HepG2 (cell line): Measurements from ENCODE around the gene VAPA. TPM values are rescaled to one million over a fixed set of nuclear protein-coding genes. Genes with fewer than 3 reads are reported as not detected.
A peak's percentile ranks its signal among the peaks of the same experiment; 100 is the strongest.

Source experiments
- ATF7-NPFF ChIP-seq: sonication (generic); formaldehyde crosslinking; IDR thresholded peaks from 2 replicates; pipeline ENCODE4 v1.8.1; 2023; ENCODE audit warnings: mild to moderate bottlenecking, low read depth, missing genetic modification reagents, moderate library complexity
- BCL6 ChIP-seq: IDR thresholded peaks from 2 replicates; pipeline ENCODE4 v1.6.1; 2016; ENCODE audit warnings: missing genetic modification reagents, missing compliant biosample characterization
- CC2D1A ChIP-seq: sonication (generic); formaldehyde crosslinking; IDR thresholded peaks from 2 replicates; pipeline ENCODE4 v1.8.1; 2023; ENCODE audit warnings: mild to moderate bottlenecking, missing genetic modification reagents
- FLYWCH1 ChIP-seq: sonication (generic); formaldehyde crosslinking; IDR thresholded peaks from 2 replicates; pipeline ENCODE4 v1.8.1; 2023; ENCODE audit warnings: mild to moderate bottlenecking, missing genetic modification reagents
- GMEB2 ChIP-seq: IDR thresholded peaks from 2 replicates; pipeline ENCODE4 v1.6.1; 2016; ENCODE audit warnings: missing biosample characterization, missing genetic modification reagents, low read depth
- HOMEZ ChIP-seq: IDR thresholded peaks from 2 replicates; pipeline ENCODE4 v1.6.1; 2016; ENCODE audit warnings: low read depth
- HOXA9 ChIP-seq: sonication (generic); formaldehyde crosslinking; IDR thresholded peaks from 2 replicates; pipeline ENCODE4 v1.8.1; 2022; ENCODE audit warnings: missing genetic modification reagents, mild to moderate bottlenecking, moderate library complexity, borderline replicate concordance
- MYNN ChIP-seq: sonication (generic); formaldehyde crosslinking; IDR thresholded peaks from 2 replicates; pipeline ENCODE4 v1.4.0; 2020; ENCODE audit warnings: mild to moderate bottlenecking, low read depth, missing genetic modification reagents
- NR3C1 ChIP-seq: sonication (generic); formaldehyde crosslinking; IDR thresholded peaks from 2 replicates; pipeline ENCODE4 v1.4.0; 2020; ENCODE audit warnings: missing genetic modification reagents
- RBM22 ChIP-seq: fragments of 200-400 bp; formaldehyde crosslinking; optimal IDR thresholded peaks from 2 replicates; pipeline ENCODE3; 2017; ENCODE audit warnings: mild to moderate bottlenecking, low read length, moderate library complexity
- RBM39 ChIP-seq: fragments of 200-400 bp; formaldehyde crosslinking; IDR thresholded peaks from one replicate; pipeline ENCODE4 v1.6.1; 2018; ENCODE audit warnings: antibody characterized with exemption, mild to moderate bottlenecking, low read depth, low read length; ENCODE audit not compliant: poor library complexity, severe bottlenecking
- SAP130 ChIP-seq: IDR thresholded peaks from 2 replicates; pipeline ENCODE4 v1.6.1; 2016; ENCODE audit warnings: low read depth
- SOX13 ChIP-seq, 3 experiments: fragments of 450-650 bp in 1 of 3; sonication (generic) in 1 of 3; formaldehyde crosslinking in 1 of 3; IDR thresholded peaks in 2 of 3; conservative IDR thresholded peaks in 1 of 3; 2 replicates each; pipeline versions ENCODE4 v1.5.0 to v1.6.1; 2016 to 2020; ENCODE audit warnings: antibody characterized with exemption in 1 of 3, mild to moderate bottlenecking in 1 of 3, missing compliant biosample characterization in 1 of 3, missing genetic modification reagents in 1 of 3, moderate library complexity in 1 of 3
- ZC3H4 ChIP-seq: sonication (generic); formaldehyde crosslinking; IDR thresholded peaks from 2 replicates; pipeline ENCODE4 v1.4.0; 2020; ENCODE audit warnings: missing genetic modification reagents, borderline replicate concordance
- ZGPAT ChIP-seq: IDR thresholded peaks from 2 replicates; pipeline ENCODE4 v1.6.1; 2016; ENCODE audit warnings: mild to moderate bottlenecking
- ZMYM4 ChIP-seq: sonication (generic); formaldehyde crosslinking; IDR thresholded peaks from 2 replicates; pipeline ENCODE4 v1.8.1; 2023; ENCODE audit warnings: mild to moderate bottlenecking, missing genetic modification reagents
- ZNF552 ChIP-seq: sonication (generic); formaldehyde crosslinking; IDR thresholded peaks from 2 replicates; pipeline ENCODE4 v1.9.0; 2022; ENCODE audit warnings: missing genetic modification reagents, mild to moderate bottlenecking, borderline replicate concordance
- ZNF557 ChIP-seq: sonication (generic); formaldehyde crosslinking; IDR thresholded peaks from 2 replicates; pipeline ENCODE4 v1.4.0; 2020; ENCODE audit warnings: missing genetic modification reagents
- ZSCAN22 ChIP-seq: sonication (generic); formaldehyde crosslinking; IDR thresholded peaks from 2 replicates; pipeline ENCODE4 v1.4.0; 2020; ENCODE audit warnings: mild to moderate bottlenecking, missing genetic modification reagents
- polyA plus RNA-seq, 8 experiments: library from polyadenylated mRNA; depleted of rRNA in 3 of 8; stranded (reverse) in 7 of 8; unstranded in 1 of 8; fragments of >200 nt; fragmentation: Illumina TruSeq in 4 of 8; extraction: Trizol in 4 of 8; gene quantifications; 2 replicates each; pipeline versions ENCODE4 v1.2.1 to v1.2.3, GENCODE V29; 2011 to 2016; ENCODE audit warnings: low read depth in 4 of 8, missing spikeins in 1 of 8, mixed read lengths in 1 of 8; ENCODE audit not compliant: insufficient read depth in 1 of 8
- total RNA-seq, 5 experiments: library from RNA; depleted of rRNA; stranded (reverse); fragments of >200 nt; fragmentation: Illumina TruSeq; extraction: Trizol; gene quantifications; 2 replicates each; pipeline ENCODE4 v1.2.3, GENCODE V29; 2016; ENCODE audit warnings: low read depth in 1 of 5
- TF ChIP-seq, protein P1 (sequence below): sonication (generic); formaldehyde crosslinking; IDR thresholded peaks from 2 replicates; pipeline ENCODE4 v1.4.0; 2020; ENCODE audit warnings: missing genetic modification reagents, borderline replicate concordance
- TF ChIP-seq, protein P2 (sequence below): sonication (generic); formaldehyde crosslinking; conservative IDR thresholded peaks from 2 replicates; pipeline ENCODE4 v1.4.0; 2020; ENCODE audit warnings: missing genetic modification reagents

Gene VAPA
- total and polyA plus RNA-seq, 2 of the 13 experiments (the other 11 are each of a cell fraction or from before 2014, with no cell fraction given), result 167 to 294 TPM

GRCh38 chr18:9931678-9932077 is 17.9 kb downstream of the VAPA start (continued):
- TF ChIP-seq, protein P1, sequence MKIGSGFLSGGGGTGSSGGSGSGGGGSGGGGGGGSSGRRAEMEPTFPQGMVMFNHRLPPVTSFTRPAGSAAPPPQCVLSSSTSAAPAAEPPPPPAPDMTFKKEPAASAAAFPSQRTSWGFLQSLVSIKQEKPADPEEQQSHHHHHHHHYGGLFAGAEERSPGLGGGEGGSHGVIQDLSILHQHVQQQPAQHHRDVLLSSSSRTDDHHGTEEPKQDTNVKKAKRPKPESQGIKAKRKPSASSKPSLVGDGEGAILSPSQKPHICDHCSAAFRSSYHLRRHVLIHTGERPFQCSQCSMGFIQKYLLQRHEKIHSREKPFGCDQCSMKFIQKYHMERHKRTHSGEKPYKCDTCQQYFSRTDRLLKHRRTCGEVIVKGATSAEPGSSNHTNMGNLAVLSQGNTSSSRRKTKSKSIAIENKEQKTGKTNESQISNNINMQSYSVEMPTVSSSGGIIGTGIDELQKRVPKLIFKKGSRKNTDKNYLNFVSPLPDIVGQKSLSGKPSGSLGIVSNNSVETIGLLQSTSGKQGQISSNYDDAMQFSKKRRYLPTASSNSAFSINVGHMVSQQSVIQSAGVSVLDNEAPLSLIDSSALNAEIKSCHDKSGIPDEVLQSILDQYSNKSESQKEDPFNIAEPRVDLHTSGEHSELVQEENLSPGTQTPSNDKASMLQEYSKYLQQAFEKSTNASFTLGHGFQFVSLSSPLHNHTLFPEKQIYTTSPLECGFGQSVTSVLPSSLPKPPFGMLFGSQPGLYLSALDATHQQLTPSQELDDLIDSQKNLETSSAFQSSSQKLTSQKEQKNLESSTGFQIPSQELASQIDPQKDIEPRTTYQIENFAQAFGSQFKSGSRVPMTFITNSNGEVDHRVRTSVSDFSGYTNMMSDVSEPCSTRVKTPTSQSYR, result no peak
- TF ChIP-seq BCL6 (CRISPR knock-in tag) (no peak), ZC3H4 (CRISPR knock-in tag) (no peak), ZSCAN22 (no peak), ZNF557 (CRISPR knock-in tag) (no peak), HOXA9 (CRISPR knock-in tag) (no peak), ZGPAT (CRISPR knock-in tag) (0 out of 2 replicates have a peak, but pooled peaks have one; percentile 20), MYNN (CRISPR knock-in tag) (no peak), FLYWCH1 (CRISPR knock-in tag) (no peak), ZNF552 (CRISPR knock-in tag) (no peak), GMEB2 (no peak), RBM22 (no peak), NR3C1 (no peak), ATF7-NPFF (CRISPR knock-in tag) (no peak), SAP130 (CRISPR knock-in tag) (0 out of 2 replicates have a peak, but pooled peaks have one; percentile 28), HOMEZ (peak; percentile 52; the same call in 1 of the 2 replicates), RBM39 (no peak), CC2D1A (no peak), ZMYM4 (CRISPR knock-in tag) (peak; percentile 28; the same call in 1 of the 2 replicates), SOX13 (IDR thresholded peaks at IDR 0.05) (no peak), SOX13 (CRISPR knock-in tag; conservative IDR thresholded peaks at IDR 0.05 in 1 of 2, IDR thresholded peaks at IDR 0.05 in 1 of 2) (peak in 1 of 2 experiments; percentile 23; a peak in 1 of 4 replicates)
- TF ChIP-seq, protein P2, sequence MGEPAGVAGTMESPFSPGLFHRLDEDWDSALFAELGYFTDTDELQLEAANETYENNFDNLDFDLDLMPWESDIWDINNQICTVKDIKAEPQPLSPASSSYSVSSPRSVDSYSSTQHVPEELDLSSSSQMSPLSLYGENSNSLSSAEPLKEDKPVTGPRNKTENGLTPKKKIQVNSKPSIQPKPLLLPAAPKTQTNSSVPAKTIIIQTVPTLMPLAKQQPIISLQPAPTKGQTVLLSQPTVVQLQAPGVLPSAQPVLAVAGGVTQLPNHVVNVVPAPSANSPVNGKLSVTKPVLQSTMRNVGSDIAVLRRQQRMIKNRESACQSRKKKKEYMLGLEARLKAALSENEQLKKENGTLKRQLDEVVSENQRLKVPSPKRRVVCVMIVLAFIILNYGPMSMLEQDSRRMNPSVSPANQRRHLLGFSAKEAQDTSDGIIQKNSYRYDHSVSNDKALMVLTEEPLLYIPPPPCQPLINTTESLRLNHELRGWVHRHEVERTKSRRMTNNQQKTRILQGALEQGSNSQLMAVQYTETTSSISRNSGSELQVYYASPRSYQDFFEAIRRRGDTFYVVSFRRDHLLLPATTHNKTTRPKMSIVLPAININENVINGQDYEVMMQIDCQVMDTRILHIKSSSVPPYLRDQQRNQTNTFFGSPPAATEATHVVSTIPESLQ, result no peak
